GM19452 (cell line): ENCODE measurements around the gene PDE4DIP.
"Not testable (repeated sequence)": the region's sequence is repeated elsewhere in the genome, so short reads cannot be mapped to it uniquely, and the experiment has no call there.

Experiments used
- ATAC-seq: cut with Tn5 transposase; IDR thresholded peaks from one replicate; pipeline ENCODE4 v1.9.1; 2021; ENCODE audit not compliant: unreplicated experiment

PDE4DIP gene

DNA sequence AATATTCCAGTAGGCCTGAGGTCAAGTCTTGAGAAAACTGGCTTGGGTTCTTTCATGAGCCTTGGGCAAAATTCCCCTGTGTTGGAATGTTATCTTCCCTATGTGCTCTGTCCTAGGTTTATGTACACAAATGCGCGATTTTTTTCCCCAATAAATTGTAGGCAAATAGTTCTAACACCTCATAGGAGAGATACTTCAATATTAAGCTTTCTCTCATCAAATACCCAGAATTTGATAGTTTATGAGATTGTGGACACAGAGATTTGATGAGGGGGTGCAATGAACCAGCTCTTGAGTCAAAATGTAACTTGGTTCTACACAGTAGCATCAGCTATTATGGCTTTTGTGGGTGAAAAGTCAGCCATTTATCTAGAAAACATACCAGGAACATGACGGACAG, 220.4 kb downstream of the PDE4DIP start:
- ATAC-seq, result not testable (repeated sequence)

DNA sequence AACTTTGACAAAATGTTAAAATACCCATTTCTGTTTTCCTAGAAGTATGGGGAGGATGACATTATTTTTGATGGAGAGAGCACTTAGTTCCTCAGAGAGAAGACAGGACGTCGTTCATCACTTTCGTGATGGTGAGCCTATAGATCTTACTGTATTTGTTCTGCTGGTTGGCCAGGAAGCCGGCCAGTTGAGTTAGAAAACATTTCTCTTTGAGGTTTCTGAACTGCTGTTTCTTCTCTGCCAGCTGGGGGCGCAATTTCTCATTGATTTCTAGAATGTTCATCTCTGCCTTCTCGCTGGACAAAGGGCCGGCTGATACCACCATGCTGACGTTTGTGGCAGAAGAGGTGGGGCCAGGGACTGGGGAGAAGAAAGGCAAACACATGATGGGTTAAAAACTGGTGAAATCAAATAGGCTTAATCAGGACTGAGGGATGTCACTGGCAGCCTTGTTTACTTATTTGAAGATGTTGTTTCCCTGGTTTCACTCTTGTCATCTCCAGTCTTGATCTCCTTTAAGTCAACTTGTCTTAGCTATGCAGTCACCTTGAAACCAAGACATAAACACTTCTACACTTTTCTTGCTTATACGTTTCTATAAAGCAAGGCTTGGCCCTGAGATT, 231.4 kb downstream of the PDE4DIP start:
- not testable (repeated sequence) for ATAC-seq
